HEK293 (cell line): Measurements from ENCODE around the gene PCA3.

ENCODE experiments used
- CTCF ChIA-PET: fragments of 350-600 bp; formaldehyde crosslinking; extraction: SDS; loops from one replicate; lab custom pipeline; 2021; ENCODE audit warnings: antibody characterized with exemption; lab: Yijun Ruan, JAX
- POLR2A ChIA-PET: fragments of 300-600 bp; formaldehyde crosslinking; extraction: SDS; loops from one replicate; lab custom pipeline; 2020; ENCODE audit warnings: antibody characterized with exemption, inconsistent platforms; lab: Yijun Ruan, JAX
- H3K27ac ChIP-seq: fragments of 200-500 bp; sonication (Bioruptor generic); 2 replicates; pipeline ENCODE4 v1.5.1; 2014; ENCODE audit warnings: low read depth, low read length, control low read depth, inconsistent platforms; ENCODE audit errors: extremely low read depth
- H3K36me3 ChIP-seq, 2 experiments: fragments of 200-500 bp in 1 of 2; sonication (Bioruptor generic) in 1 of 2; 1 replicate in 1 of 2; 2 replicates in 1 of 2; pipeline ENCODE4 v1.5.1; 2014 to 2017; ENCODE audit warnings: inconsistent platforms in 2 of 2, low read length in 2 of 2; ENCODE audit not compliant: control insufficient read depth in 2 of 2, insufficient read depth in 1 of 2
- H3K4me1 ChIP-seq: fragments of 200-500 bp; sonication (Bioruptor generic); 2 replicates; pipeline ENCODE4 v1.5.1; 2014; ENCODE audit warnings: mild to moderate bottlenecking, low read length, inconsistent platforms; ENCODE audit not compliant: control insufficient read depth, insufficient read depth
- H3K4me3 ChIP-seq: 2 replicates; pipeline ENCODE4 v1.5.1; 2011; ENCODE audit warnings: low read depth, mild to moderate bottlenecking, control low read depth, low read length, moderate library complexity
- H3K9me3 ChIP-seq: fragments of 200-500 bp; sonication (Bioruptor generic); 2 replicates; pipeline ENCODE4 v1.5.1; 2014; ENCODE audit warnings: low read depth, low read length, inconsistent platforms; ENCODE audit not compliant: control insufficient read depth, insufficient read depth
- MZF1 ChIP-seq: fragments of 450-650 bp; formaldehyde crosslinking; IDR thresholded peaks from 2 replicates; pipeline ENCODE4 v1.5.1; 2017; ENCODE audit warnings: missing biosample characterization, missing genetic modification characterization, borderline replicate concordance
- OSR2 ChIP-seq: fragments of 450-650 bp; formaldehyde crosslinking; IDR thresholded peaks from 2 replicates; pipeline ENCODE4 v1.5.1; 2016; ENCODE audit warnings: missing biosample characterization, missing genetic modification characterization
- SETDB1 ChIP-seq: IDR thresholded peaks from one replicate; pipeline ENCODE4 v1.6.1; 2017; ENCODE audit warnings: mild to moderate bottlenecking, low read length, moderate library complexity, mixed read lengths; ENCODE audit not compliant: insufficient read length
- SP2 ChIP-seq: fragments of 450-650 bp; formaldehyde crosslinking; IDR thresholded peaks from 2 replicates; pipeline ENCODE4 v1.5.1; 2016; ENCODE audit warnings: missing biosample characterization, missing genetic modification characterization
- TCF7L2 ChIP-seq: IDR thresholded peaks from 2 replicates; pipeline ENCODE4 v1.6.1; 2011; ENCODE audit warnings: low read depth, mild to moderate bottlenecking, inconsistent platforms, low read length, moderate library complexity, borderline replicate concordance
- ZBTB1 ChIP-seq: fragments of 450-650 bp; formaldehyde crosslinking; IDR thresholded peaks from 2 replicates; pipeline ENCODE4 v1.5.1; 2016; ENCODE audit warnings: missing biosample characterization, missing genetic modification characterization
- ZNF174 ChIP-seq: fragments of 450-650 bp; formaldehyde crosslinking; IDR thresholded peaks from 2 replicates; pipeline ENCODE4 v1.5.0; 2017; ENCODE audit warnings: missing biosample characterization, mild to moderate bottlenecking, missing genetic modification characterization
- ZNF184 ChIP-seq: fragments of 450-650 bp; IDR thresholded peaks from 2 replicates; pipeline ENCODE4 v1.5.1; 2018; ENCODE audit warnings: missing biosample characterization, mild to moderate bottlenecking, missing genetic modification characterization
- ZNF23 ChIP-seq: fragments of 450-650 bp; formaldehyde crosslinking; IDR thresholded peaks from 2 replicates; pipeline ENCODE4 v1.5.1; 2016; ENCODE audit warnings: missing biosample characterization, missing genetic modification characterization, borderline replicate concordance
- ZNF274 ChIP-seq, 2 experiments: fragments of 200-500 bp in 1 of 2; fragments of 450-650 bp in 1 of 2; sonication (Bioruptor generic) in 1 of 2; formaldehyde crosslinking in 1 of 2; IDR thresholded peaks; 2 replicates each; pipeline versions ENCODE4 v1.5.1 to v1.6.1; 2014 to 2016; ENCODE audit warnings: borderline replicate concordance in 1 of 2, inconsistent platforms in 1 of 2, low read length in 1 of 2, missing biosample characterization in 1 of 2, missing genetic modification characterization in 1 of 2
- ZNF324 ChIP-seq: fragments of 450-650 bp; formaldehyde crosslinking; IDR thresholded peaks from 2 replicates; pipeline ENCODE4 v1.5.1; 2016; ENCODE audit warnings: missing biosample characterization, missing genetic modification characterization
- ZNF514 ChIP-seq: fragments of 450-650 bp; formaldehyde crosslinking; IDR thresholded peaks from 2 replicates; pipeline ENCODE4 v1.5.1; 2016; ENCODE audit warnings: missing biosample characterization, missing genetic modification characterization
- ZNF626 ChIP-seq: fragments of 450-650 bp; sonication (Bioruptor Pico); formaldehyde crosslinking; IDR thresholded peaks from 2 replicates; pipeline ENCODE4 v1.5.1; 2018; ENCODE audit warnings: missing biosample characterization, missing genetic modification characterization, inconsistent platforms
- ZNF785 ChIP-seq: fragments of 450-650 bp; formaldehyde crosslinking; IDR thresholded peaks from 2 replicates; pipeline ENCODE4 v1.5.1; 2016; ENCODE audit warnings: missing biosample characterization, missing genetic modification characterization
- ZSCAN30 ChIP-seq: fragments of 450-650 bp; IDR thresholded peaks from 2 replicates; pipeline ENCODE4 v1.5.1; 2018; ENCODE audit warnings: missing biosample characterization, mild to moderate bottlenecking, missing genetic modification characterization, moderate library complexity
- TF ChIP-seq, protein P1 (sequence below): fragments of 450-650 bp; formaldehyde crosslinking; IDR thresholded peaks from 2 replicates; pipeline ENCODE4 v1.5.1; 2016; ENCODE audit warnings: missing biosample characterization, missing genetic modification characterization
- TF ChIP-seq, protein P2 (sequence below): fragments of 450-650 bp; formaldehyde crosslinking; IDR thresholded peaks from 2 replicates; pipeline ENCODE4 v1.5.1; 2017; ENCODE audit warnings: missing biosample characterization, missing genetic modification characterization
- TF ChIP-seq, protein P3 (sequence below): fragments of 450-650 bp; formaldehyde crosslinking; IDR thresholded peaks from 2 replicates; pipeline ENCODE4 v1.5.1; 2016; ENCODE audit warnings: missing biosample characterization, missing genetic modification characterization
- TF ChIP-seq, protein P4 (sequence below): fragments of 450-650 bp; formaldehyde crosslinking; IDR thresholded peaks from 2 replicates; pipeline ENCODE4 v1.5.1; 2016; ENCODE audit warnings: missing biosample characterization, missing genetic modification characterization

Gene PCA3

DNA sequence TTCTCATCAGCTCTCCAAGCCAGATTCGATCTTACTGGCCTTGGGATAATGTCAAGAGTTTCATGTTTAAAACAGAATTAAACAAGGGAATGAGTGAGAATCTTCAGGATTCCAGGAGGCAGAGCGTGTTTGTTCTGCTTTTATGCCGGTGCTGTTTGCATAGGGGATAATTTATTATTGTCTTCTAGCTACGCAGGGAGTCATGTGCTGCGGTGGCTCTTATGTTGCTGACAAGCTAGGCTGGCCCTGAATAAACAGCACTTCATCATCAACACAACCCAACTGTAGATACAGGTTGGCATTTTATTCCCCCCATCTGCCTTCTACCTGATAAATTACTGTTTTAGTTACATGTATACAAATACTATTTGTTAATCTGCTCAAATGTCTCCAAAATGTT lies 47.1 kb upstream of the PCA3 start:
- H3K36me3 ChIP-seq, result no peaks in the 10 kb centered on the region
- no peaks in the 10 kb centered on the region for H3K9me3 ChIP-seq
- no peak overlapping the region for H3K27ac ChIP-seq
- ChIA-PET POLR2A (no interaction called here), CTCF (interaction anchor here (0.5 to 1.8 kb wide), 6 partner anchors 10 to 531 kb away, joined by 3 to 6 read pairs (median 4); no protein-coding TSS in a partner anchor)
- TF ChIP-seq SETDB1, result no peak
- TF ChIP-seq ZNF23 (tag by site-specific recombination), result no peak
- 0 out of 2 replicates have a peak, but pooled peaks have one; percentile 24 for TF ChIP-seq TCF7L2
- TF ChIP-seq ZNF324, result no peak
- TF ChIP-seq OSR2 (tag by site-specific recombination), result no peak
- no peak for TF ChIP-seq ZNF514 (tag by site-specific recombination)
- TF ChIP-seq, protein P1, sequence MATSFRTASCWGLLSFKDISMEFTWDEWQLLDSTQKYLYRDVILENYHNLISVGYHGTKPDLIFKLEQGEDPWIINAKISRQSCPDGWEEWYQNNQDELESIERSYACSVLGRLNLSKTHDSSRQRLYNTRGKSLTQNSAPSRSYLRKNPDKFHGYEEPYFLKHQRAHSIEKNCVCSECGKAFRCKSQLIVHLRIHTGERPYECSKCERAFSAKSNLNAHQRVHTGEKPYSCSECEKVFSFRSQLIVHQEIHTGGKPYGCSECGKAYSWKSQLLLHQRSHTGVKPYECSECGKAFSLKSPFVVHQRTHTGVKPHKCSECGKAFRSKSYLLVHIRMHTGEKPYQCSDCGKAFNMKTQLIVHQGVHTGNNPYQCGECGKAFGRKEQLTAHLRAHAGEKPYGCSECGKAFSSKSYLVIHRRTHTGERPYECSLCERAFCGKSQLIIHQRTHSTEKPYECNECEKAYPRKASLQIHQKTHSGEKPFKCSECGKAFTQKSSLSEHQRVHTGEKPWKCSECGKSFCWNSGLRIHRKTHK (tag by site-specific recombination), result no peak
- TF ChIP-seq MZF1 (tag by site-specific recombination), result 0 out of 2 replicates have a peak, but pooled peaks have one; percentile 56
- TF ChIP-seq ZNF274 (IDR thresholded peaks at IDR 0.05; ENCODE audit: low read length), result no peak
- no peak for TF ChIP-seq ZNF274 (tag by site-specific recombination; IDR thresholded peaks at IDR 0.05; ENCODE audit: borderline replicate concordance)
- peaks cover 10% of the 10 kb centered on the region; the same call in 1 of the 2 replicates for H3K4me1 ChIP-seq
- no peak overlapping the region for H3K4me3 ChIP-seq

DNA sequence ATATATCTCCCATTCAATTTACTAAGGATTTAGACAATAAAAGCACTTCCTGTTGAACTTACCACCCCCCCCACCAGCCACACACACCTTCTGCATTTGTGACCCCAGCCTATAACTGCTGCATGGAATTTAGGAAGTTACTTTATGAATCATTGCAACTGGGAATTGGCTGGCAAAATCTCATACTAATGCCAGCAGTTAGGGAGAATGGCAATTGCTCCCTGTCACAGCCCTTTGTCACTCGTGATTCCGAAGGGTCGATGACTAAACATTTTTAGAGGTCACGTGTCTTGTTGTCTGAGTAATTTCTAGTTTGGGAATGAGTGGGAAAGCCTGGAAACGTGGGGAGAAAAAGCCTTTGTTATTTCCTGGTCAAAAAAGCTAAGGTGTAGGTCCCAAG lies 46.6 kb upstream of the PCA3 start:
- Histone ChIP-seq H3K4me1 (peaks cover 10% of the 10 kb centered on the region; the same call in 1 of the 2 replicates), H3K36me3 (no peaks in the 10 kb centered on the region), H3K9me3 (no peaks in the 10 kb centered on the region), H3K27ac (no peak overlapping the region), H3K4me3 (no peak overlapping the region)
- CTCF ChIA-PET, result interaction anchor here (0.5 to 1.5 kb wide), 5 partner anchors 10 to 531 kb away, joined by 3 to 5 read pairs (median 4); no protein-coding TSS in a partner anchor
- no peak for TF ChIP-seq ZNF174 (tag by site-specific recombination)
- TF ChIP-seq, protein P2, sequence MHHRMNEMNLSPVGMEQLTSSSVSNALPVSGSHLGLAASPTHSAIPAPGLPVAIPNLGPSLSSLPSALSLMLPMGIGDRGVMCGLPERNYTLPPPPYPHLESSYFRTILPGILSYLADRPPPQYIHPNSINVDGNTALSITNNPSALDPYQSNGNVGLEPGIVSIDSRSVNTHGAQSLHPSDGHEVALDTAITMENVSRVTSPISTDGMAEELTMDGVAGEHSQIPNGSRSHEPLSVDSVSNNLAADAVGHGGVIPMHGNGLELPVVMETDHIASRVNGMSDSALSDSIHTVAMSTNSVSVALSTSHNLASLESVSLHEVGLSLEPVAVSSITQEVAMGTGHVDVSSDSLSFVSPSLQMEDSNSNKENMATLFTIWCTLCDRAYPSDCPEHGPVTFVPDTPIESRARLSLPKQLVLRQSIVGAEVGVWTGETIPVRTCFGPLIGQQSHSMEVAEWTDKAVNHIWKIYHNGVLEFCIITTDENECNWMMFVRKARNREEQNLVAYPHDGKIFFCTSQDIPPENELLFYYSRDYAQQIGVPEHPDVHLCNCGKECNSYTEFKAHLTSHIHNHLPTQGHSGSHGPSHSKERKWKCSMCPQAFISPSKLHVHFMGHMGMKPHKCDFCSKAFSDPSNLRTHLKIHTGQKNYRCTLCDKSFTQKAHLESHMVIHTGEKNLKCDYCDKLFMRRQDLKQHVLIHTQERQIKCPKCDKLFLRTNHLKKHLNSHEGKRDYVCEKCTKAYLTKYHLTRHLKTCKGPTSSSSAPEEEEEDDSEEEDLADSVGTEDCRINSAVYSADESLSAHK, result no peak
- no peak for TF ChIP-seq ZBTB1 (tag by site-specific recombination)
- TF ChIP-seq, protein P3, sequence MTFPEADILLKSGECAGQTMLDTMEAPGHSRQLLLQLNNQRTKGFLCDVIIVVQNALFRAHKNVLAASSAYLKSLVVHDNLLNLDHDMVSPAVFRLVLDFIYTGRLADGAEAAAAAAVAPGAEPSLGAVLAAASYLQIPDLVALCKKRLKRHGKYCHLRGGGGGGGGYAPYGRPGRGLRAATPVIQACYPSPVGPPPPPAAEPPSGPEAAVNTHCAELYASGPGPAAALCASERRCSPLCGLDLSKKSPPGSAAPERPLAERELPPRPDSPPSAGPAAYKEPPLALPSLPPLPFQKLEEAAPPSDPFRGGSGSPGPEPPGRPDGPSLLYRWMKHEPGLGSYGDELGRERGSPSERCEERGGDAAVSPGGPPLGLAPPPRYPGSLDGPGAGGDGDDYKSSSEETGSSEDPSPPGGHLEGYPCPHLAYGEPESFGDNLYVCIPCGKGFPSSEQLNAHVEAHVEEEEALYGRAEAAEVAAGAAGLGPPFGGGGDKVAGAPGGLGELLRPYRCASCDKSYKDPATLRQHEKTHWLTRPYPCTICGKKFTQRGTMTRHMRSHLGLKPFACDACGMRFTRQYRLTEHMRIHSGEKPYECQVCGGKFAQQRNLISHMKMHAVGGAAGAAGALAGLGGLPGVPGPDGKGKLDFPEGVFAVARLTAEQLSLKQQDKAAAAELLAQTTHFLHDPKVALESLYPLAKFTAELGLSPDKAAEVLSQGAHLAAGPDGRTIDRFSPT (tag by site-specific recombination), result no peak
- TF ChIP-seq SP2 (tag by site-specific recombination), result no peak
- no peak for TF ChIP-seq ZNF785 (tag by site-specific recombination)
- no peak for TF ChIP-seq ZNF184 (tag by site-specific recombination)
- no peak for TF ChIP-seq ZNF626
- TF ChIP-seq, protein P4, sequence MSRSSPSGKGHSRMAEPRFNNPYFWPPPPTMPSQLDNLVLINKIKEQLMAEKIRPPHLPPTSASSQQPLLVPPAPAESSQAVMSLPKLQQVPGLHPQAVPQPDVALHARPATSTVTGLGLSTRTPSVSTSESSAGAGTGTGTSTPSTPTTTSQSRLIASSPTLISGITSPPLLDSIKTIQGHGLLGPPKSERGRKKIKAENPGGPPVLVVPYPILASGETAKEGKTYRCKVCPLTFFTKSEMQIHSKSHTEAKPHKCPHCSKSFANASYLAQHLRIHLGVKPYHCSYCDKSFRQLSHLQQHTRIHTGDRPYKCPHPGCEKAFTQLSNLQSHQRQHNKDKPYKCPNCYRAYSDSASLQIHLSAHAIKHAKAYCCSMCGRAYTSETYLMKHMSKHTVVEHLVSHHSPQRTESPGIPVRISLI (tag by site-specific recombination), result no peak
- TF ChIP-seq ZSCAN30 (tag by site-specific recombination), result no peak
- POLR2A ChIA-PET, result no interaction called here
